ENCODE measurements around the gene TBXAS1.

Gene TBXAS1

GRCh38 chr7:140034421-140034820, 205.4 kb downstream of the TBXAS1 start:
- Histone ChIP-seq H3K9ac (ENCODE audit: low read length) (no peak overlapping the region), H3K36me3 (ENCODE audit: control insufficient read depth, insufficient read depth, low read length) (peaks cover 2% of the 10 kb centered on the region), H3K4me1 (ENCODE audit: control insufficient read depth, insufficient read depth, low read length) (no peaks in the 10 kb centered on the region), H3K27me3 (ENCODE audit: control insufficient read depth, insufficient read depth, low read length) (no peaks in the 10 kb centered on the region), H3K9me3 (ENCODE audit: control insufficient read depth, low read length) (no peaks in the 10 kb centered on the region), H3K4me3 (ENCODE audit: low read length) (no peak overlapping the region)

DNA sequence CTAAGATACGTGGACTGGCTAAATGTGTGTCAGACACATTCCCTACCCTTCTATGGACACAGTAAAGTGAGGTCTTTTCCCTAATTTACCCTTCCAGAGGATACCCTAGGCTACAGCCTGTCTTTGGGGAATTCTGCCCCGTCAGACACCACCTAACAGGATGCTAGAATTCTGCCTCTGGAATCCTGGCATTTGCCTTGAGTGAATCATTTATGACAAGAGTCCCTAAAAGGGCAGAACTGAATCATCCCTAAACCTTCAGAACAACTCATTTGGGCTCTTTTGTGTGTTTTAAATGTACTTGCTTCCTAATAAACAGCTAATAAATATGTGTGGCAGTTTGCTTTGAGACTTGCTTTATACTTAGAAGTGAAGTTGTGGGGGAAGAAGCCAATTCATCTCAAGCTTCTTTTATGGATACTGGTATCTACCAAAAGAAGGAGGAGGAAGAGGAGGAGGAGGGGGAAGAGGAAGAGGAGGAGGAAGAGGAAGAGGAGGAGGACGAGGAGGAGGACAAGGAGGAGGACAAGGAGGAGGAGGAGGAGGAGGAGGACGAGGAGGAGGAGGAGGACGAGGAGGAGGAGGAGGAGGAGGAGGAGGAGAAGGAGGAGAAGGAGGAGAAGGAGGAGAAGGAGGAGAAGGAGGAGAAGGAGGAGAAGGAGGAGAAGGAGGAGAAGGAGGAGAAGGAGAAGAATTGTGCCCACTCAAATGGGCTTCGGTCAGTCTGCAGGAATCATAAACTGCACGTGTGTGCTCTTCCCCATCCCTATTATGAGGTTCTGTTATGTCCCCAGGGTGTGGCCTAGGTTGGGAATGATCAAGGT, 206.5 kb downstream of the TBXAS1 start:
- Histone ChIP-seq H3K9me3 (ENCODE audit: control insufficient read depth, low read length) (no peaks in the 10 kb centered on the region), H3K4me3 (ENCODE audit: low read length) (no peak overlapping the region), H3K36me3 (ENCODE audit: control insufficient read depth, insufficient read depth, low read length) (peaks cover 5% of the 10 kb centered on the region), H3K4me1 (ENCODE audit: control insufficient read depth, insufficient read depth, low read length) (no peaks in the 10 kb centered on the region), H3K27me3 (ENCODE audit: control insufficient read depth, insufficient read depth, low read length) (no peaks in the 10 kb centered on the region), H3K9ac (ENCODE audit: low read length) (no peak overlapping the region)

GRCh38 chr7:140036224-140036962, 207.3 kb downstream of the TBXAS1 start:
- Histone ChIP-seq H3K4me1 (ENCODE audit: control insufficient read depth, insufficient read depth, low read length) (no peaks in the 10 kb centered on the region), H3K36me3 (ENCODE audit: control insufficient read depth, insufficient read depth, low read length) (peaks cover 5% of the 10 kb centered on the region), H3K9ac (ENCODE audit: low read length) (no peak overlapping the region), H3K9me3 (ENCODE audit: control insufficient read depth, low read length) (no peaks in the 10 kb centered on the region), H3K27me3 (ENCODE audit: control insufficient read depth, insufficient read depth, low read length) (no peaks in the 10 kb centered on the region), H3K4me3 (ENCODE audit: low read length) (no peak overlapping the region)

GRCh38 chr7:140039066-140039465, 210.0 kb downstream of the TBXAS1 start:
- no peaks in the 10 kb centered on the region for H3K9me3 ChIP-seq (ENCODE audit: control insufficient read depth, low read length)
- no peak overlapping the region for H3K4me3 ChIP-seq (ENCODE audit: low read length)
- no peak overlapping the region for H3K9ac ChIP-seq (ENCODE audit: low read length)
- H3K36me3 ChIP-seq (ENCODE audit: control insufficient read depth, insufficient read depth, low read length), result peaks cover 5% of the 10 kb centered on the region
- H3K27me3 ChIP-seq (ENCODE audit: control insufficient read depth, insufficient read depth, low read length), result no peaks in the 10 kb centered on the region
- H3K4me1 ChIP-seq (ENCODE audit: control insufficient read depth, insufficient read depth, low read length), result no peaks in the 10 kb centered on the region

DNA sequence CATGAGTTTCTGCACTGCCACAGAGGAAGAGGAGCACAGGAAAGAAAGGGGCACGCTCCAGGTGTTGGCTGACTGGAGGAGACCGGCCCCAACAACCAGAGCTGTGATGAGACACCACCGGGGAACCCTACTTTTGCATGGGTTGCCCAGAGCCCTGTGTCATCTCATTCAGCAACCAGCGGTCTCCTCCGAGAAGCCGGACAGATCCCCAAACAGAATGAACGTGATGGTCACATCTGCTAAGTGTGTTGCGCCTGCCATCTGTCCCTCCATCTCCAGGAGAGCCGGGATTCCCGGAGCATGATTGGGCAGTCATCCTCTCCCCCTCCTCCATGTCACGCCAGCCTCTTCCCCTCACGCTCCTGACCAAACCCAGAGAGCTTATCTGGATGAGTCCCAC, 210.8 kb downstream of the TBXAS1 start:
- H3K36me3 ChIP-seq (ENCODE audit: control insufficient read depth, insufficient read depth, low read length), result peaks cover 5% of the 10 kb centered on the region
- no peak overlapping the region for H3K9ac ChIP-seq (ENCODE audit: low read length)
- H3K4me3 ChIP-seq (ENCODE audit: low read length), result no peak overlapping the region
- no peaks in the 10 kb centered on the region for H3K4me1 ChIP-seq (ENCODE audit: control insufficient read depth, insufficient read depth, low read length)
- no peaks in the 10 kb centered on the region for H3K9me3 ChIP-seq (ENCODE audit: control insufficient read depth, low read length)
- no peaks in the 10 kb centered on the region for H3K27me3 ChIP-seq (ENCODE audit: control insufficient read depth, insufficient read depth, low read length)

GRCh38 chr7:140041659-140042385, 212.8 kb downstream of the TBXAS1 start:
- no peaks in the 10 kb centered on the region for H3K27me3 ChIP-seq (ENCODE audit: control insufficient read depth, insufficient read depth, low read length)
- H3K9ac ChIP-seq (ENCODE audit: low read length), result no peak overlapping the region
- no peaks in the 10 kb centered on the region for H3K4me1 ChIP-seq (ENCODE audit: control insufficient read depth, insufficient read depth, low read length)
- no peaks in the 10 kb centered on the region for H3K9me3 ChIP-seq (ENCODE audit: control insufficient read depth, low read length)
- peaks cover 5% of the 10 kb centered on the region for H3K36me3 ChIP-seq (ENCODE audit: control insufficient read depth, insufficient read depth, low read length)
- H3K4me3 ChIP-seq (ENCODE audit: low read length), result no peak overlapping the region

- Histone ChIP-seq H3K4me1 (ENCODE audit: control insufficient read depth, insufficient read depth, low read length) (no peaks in the 10 kb centered on the region), H3K27me3 (ENCODE audit: control insufficient read depth, insufficient read depth, low read length) (no peaks in the 10 kb centered on the region), H3K9me3 (ENCODE audit: control insufficient read depth, low read length) (no peaks in the 10 kb centered on the region), H3K4me3 (ENCODE audit: low read length) (no peak overlapping the region), H3K36me3 (ENCODE audit: control insufficient read depth, insufficient read depth, low read length) (peaks cover 5% of the 10 kb centered on the region), H3K9ac (ENCODE audit: low read length) (no peak overlapping the region)
Measured at GRCh38 chr7:140042386-140042670, 213.3 kb downstream of the TBXAS1 start.

DNA sequence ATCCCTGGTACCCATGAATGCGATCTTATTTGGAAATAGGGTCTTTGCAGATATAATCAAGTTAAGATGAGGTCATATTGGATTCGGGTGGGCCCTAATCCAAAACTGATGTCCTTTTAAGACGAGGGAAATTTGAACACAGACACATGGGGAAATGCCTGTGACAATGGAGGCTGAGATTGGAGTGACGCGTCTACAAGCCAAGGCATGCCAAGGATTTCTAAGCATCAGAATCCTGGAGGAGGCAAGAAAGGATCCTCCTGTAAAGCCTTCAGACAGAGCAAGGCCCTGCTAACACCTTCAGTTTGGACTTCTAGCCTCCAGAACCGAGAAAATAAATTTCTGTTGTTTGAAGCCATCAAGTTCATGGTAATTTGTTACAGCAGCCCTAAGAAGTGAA, 215.2 kb downstream of the TBXAS1 start:
- peaks cover 10% of the 10 kb centered on the region for H3K4me1 ChIP-seq (ENCODE audit: control insufficient read depth, insufficient read depth, low read length)
- H3K36me3 ChIP-seq (ENCODE audit: control insufficient read depth, insufficient read depth, low read length), result peaks cover 5% of the 10 kb centered on the region

GRCh38 chr7:140045697-140046096, 216.6 kb downstream of the TBXAS1 start:
- Histone ChIP-seq H3K4me1 (ENCODE audit: control insufficient read depth, insufficient read depth, low read length) (peaks cover 20% of the 10 kb centered on the region), H3K27me3 (ENCODE audit: control insufficient read depth, insufficient read depth, low read length) (no peaks in the 10 kb centered on the region), H3K36me3 (ENCODE audit: control insufficient read depth, insufficient read depth, low read length) (no peaks in the 10 kb centered on the region), H3K9ac (ENCODE audit: low read length) (no peak overlapping the region), H3K9me3 (ENCODE audit: control insufficient read depth, low read length) (no peaks in the 10 kb centered on the region), H3K4me3 (ENCODE audit: low read length) (no peak overlapping the region)

More for the DNA sequence above, 215.2 kb downstream of the TBXAS1 start:
- no peak overlapping the region for H3K9ac ChIP-seq (ENCODE audit: low read length)
- no peaks in the 10 kb centered on the region for H3K27me3 ChIP-seq (ENCODE audit: control insufficient read depth, insufficient read depth, low read length)
- H3K9me3 ChIP-seq (ENCODE audit: control insufficient read depth, low read length), result no peaks in the 10 kb centered on the region
- no peak overlapping the region for H3K4me3 ChIP-seq (ENCODE audit: low read length)

GRCh38 chr7:140047197-140047596, 218.1 kb downstream of the TBXAS1 start:
- no peaks in the 10 kb centered on the region for H3K9me3 ChIP-seq (ENCODE audit: control insufficient read depth, low read length)
- no peaks in the 10 kb centered on the region for H3K36me3 ChIP-seq (ENCODE audit: control insufficient read depth, insufficient read depth, low read length)
- no peak overlapping the region for H3K9ac ChIP-seq (ENCODE audit: low read length)
- no peak overlapping the region for H3K4me3 ChIP-seq (ENCODE audit: low read length)
- no peaks in the 10 kb centered on the region for H3K27me3 ChIP-seq (ENCODE audit: control insufficient read depth, insufficient read depth, low read length)
- peaks cover 20% of the 10 kb centered on the region for H3K4me1 ChIP-seq (ENCODE audit: control insufficient read depth, insufficient read depth, low read length)

DNA sequence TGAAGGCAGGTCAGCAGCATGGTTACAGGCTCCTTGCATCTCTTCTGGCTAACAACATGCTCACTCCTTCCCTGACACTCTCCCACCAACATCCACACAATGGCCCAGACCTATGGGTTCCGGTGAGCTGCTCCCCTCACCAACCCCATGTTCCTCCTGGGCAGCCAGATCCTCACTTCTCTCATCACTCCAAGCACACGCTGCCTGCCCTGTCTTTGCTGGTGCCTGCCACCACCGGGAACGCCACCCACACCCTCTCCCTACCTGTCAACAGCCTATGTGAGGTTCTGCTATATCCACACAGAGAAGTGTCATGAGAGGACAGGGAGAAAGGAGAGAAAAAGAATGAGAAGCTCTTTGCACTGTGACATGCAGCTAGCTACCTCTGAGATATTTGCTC, 219.1 kb downstream of the TBXAS1 start:
- H3K9ac ChIP-seq (ENCODE audit: low read length), result no peak overlapping the region
- no peaks in the 10 kb centered on the region for H3K9me3 ChIP-seq (ENCODE audit: control insufficient read depth, low read length)
- peaks cover 20% of the 10 kb centered on the region for H3K4me1 ChIP-seq (ENCODE audit: control insufficient read depth, insufficient read depth, low read length)
- H3K27me3 ChIP-seq (ENCODE audit: control insufficient read depth, insufficient read depth, low read length), result no peaks in the 10 kb centered on the region
- no peaks in the 10 kb centered on the region for H3K36me3 ChIP-seq (ENCODE audit: control insufficient read depth, insufficient read depth, low read length)
- H3K4me3 ChIP-seq (ENCODE audit: low read length), result no peak overlapping the region

DNA sequence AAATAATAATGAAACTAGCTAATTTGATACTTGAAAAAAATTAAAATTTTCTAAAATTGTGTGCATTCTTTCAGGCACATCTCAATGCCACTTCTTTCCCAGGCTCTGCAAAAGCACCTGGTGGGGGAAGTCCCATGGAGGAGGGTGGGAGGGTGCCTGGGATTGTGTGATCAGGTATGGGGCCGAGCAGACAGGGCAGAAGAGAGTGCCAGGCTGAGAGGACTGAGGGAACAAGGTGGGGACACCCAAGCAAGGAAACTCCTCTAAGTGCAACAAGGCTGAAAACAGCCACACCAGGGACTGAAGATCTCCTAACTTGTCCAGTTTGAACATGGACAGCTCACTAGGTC, 219.9 kb downstream of the TBXAS1 start:
- H3K9ac ChIP-seq (ENCODE audit: low read length), result no peak overlapping the region
- H3K36me3 ChIP-seq (ENCODE audit: control insufficient read depth, insufficient read depth, low read length), result no peaks in the 10 kb centered on the region
- H3K27me3 ChIP-seq (ENCODE audit: control insufficient read depth, insufficient read depth, low read length), result no peaks in the 10 kb centered on the region
- H3K4me3 ChIP-seq (ENCODE audit: low read length), result no peak overlapping the region
- H3K4me1 ChIP-seq (ENCODE audit: control insufficient read depth, insufficient read depth, low read length), result peaks cover 22% of the 10 kb centered on the region
- no peaks in the 10 kb centered on the region for H3K9me3 ChIP-seq (ENCODE audit: control insufficient read depth, low read length)

Data from mucosa of stomach (tissue), 1 donor.